Mononuclear cell (primary cell): ENCODE results near the gene MCTP2. TPM values are rescaled to one million over a fixed set of nuclear protein-coding genes. Genes with fewer than 3 reads are reported as not detected.

ENCODE experiments used
- H3K27me3 ChIP-seq: 2 replicates; pipeline ENCODE4 v1.6.0; 2011; ENCODE audit warnings: low read length, control low read depth; ENCODE audit not compliant: insufficient read depth
- H3K4me1 ChIP-seq: 2 replicates; pipeline ENCODE4 v1.5.1; 2011; ENCODE audit warnings: mild to moderate bottlenecking, low read length, control low read depth; ENCODE audit not compliant: insufficient read depth
- H3K4me3 ChIP-seq: 2 replicates; pipeline ENCODE4 v1.5.1; 2011; ENCODE audit warnings: mild to moderate bottlenecking, low read length, moderate library complexity
- H3K9me3 ChIP-seq: 2 replicates; pipeline ENCODE4 v1.5.1; 2011; ENCODE audit warnings: low read depth, mild to moderate bottlenecking, control low read depth, low read length
- total RNA-seq: library from RNA; depleted of rRNA; stranded (reverse); fragments of >200 nt; gene quantifications from one replicate; pipeline ENCODE4 v1.2.3, GENCODE V29; 2012

Gene MCTP2
- total RNA-seq, 1 donor, result 55.9 TPM

GRCh38 chr15:94387442-94387841 is 156.1 kb downstream of the MCTP2 start:
- Histone ChIP-seq H3K9me3 (no peaks in the 10 kb centered on the region), H3K27me3 (no peaks in the 10 kb centered on the region), H3K4me1 (peaks cover 22% of the 10 kb centered on the region), H3K4me3 (no peak overlapping the region)

GRCh38 chr15:94387849-94388441 is 156.6 kb downstream of the MCTP2 start:
- no peaks in the 10 kb centered on the region for H3K27me3 ChIP-seq
- H3K9me3 ChIP-seq, result no peaks in the 10 kb centered on the region
- peaks cover 22% of the 10 kb centered on the region for H3K4me1 ChIP-seq
- no peak overlapping the region for H3K4me3 ChIP-seq

- H3K4me1 ChIP-seq, result no peaks in the 10 kb centered on the region
Measured at GRCh38 chr15:94395640-94396039, 164.3 kb downstream of the MCTP2 start.

GRCh38 chr15:94397337-94397736 is 166.0 kb downstream of the MCTP2 start:
- Histone ChIP-seq H3K9me3 (no peaks in the 10 kb centered on the region), H3K4me3 (no peak overlapping the region), H3K4me1 (no peaks in the 10 kb centered on the region), H3K27me3 (no peaks in the 10 kb centered on the region)

More at GRCh38 chr15:94395640-94396039, 164.3 kb downstream of the MCTP2 start:
- Histone ChIP-seq H3K4me3 (no peak overlapping the region), H3K27me3 (no peaks in the 10 kb centered on the region), H3K9me3 (no peaks in the 10 kb centered on the region)

GRCh38 chr15:94398001-94398400 is 166.6 kb downstream of the MCTP2 start:
- no peaks in the 10 kb centered on the region for H3K27me3 ChIP-seq
- no peak overlapping the region for H3K4me3 ChIP-seq
- H3K9me3 ChIP-seq, result no peaks in the 10 kb centered on the region
- H3K4me1 ChIP-seq, result no peaks in the 10 kb centered on the region

GRCh38 chr15:94400526-94401298 is 169.4 kb downstream of the MCTP2 start:
- H3K4me3 ChIP-seq, result no peak overlapping the region
- no peaks in the 10 kb centered on the region for H3K9me3 ChIP-seq
- no peaks in the 10 kb centered on the region for H3K27me3 ChIP-seq
- H3K4me1 ChIP-seq, result no peaks in the 10 kb centered on the region

GRCh38 chr15:94403331-94403730 is 172.0 kb downstream of the MCTP2 start:
- Histone ChIP-seq H3K4me1 (no peaks in the 10 kb centered on the region), H3K27me3 (no peaks in the 10 kb centered on the region), H3K4me3 (no peak overlapping the region), H3K9me3 (no peaks in the 10 kb centered on the region)

GRCh38 chr15:94404733-94405283 is 173.4 kb downstream of the MCTP2 start:
- H3K4me1 ChIP-seq, result no peaks in the 10 kb centered on the region
- no peak overlapping the region for H3K4me3 ChIP-seq
- no peaks in the 10 kb centered on the region for H3K9me3 ChIP-seq
- H3K27me3 ChIP-seq, result no peaks in the 10 kb centered on the region

- Histone ChIP-seq H3K4me1 (no peaks in the 10 kb centered on the region), H3K4me3 (no peak overlapping the region), H3K9me3 (no peaks in the 10 kb centered on the region), H3K27me3 (no peaks in the 10 kb centered on the region)
Measured at GRCh38 chr15:94411285-94411684, 179.9 kb downstream of the MCTP2 start.

GRCh38 chr15:94411846-94412245 is 180.5 kb downstream of the MCTP2 start:
- H3K4me3 ChIP-seq, result no peak overlapping the region

GRCh38 chr15:94412979-94413746 is 181.8 kb downstream of the MCTP2 start:
- Histone ChIP-seq H3K4me3 (no peak overlapping the region), H3K27me3 (no peaks in the 10 kb centered on the region), H3K4me1 (no peaks in the 10 kb centered on the region), H3K9me3 (no peaks in the 10 kb centered on the region)

More at GRCh38 chr15:94411846-94412245, 180.5 kb downstream of the MCTP2 start:
- Histone ChIP-seq H3K27me3 (no peaks in the 10 kb centered on the region), H3K4me1 (no peaks in the 10 kb centered on the region), H3K9me3 (no peaks in the 10 kb centered on the region)

GRCh38 chr15:94414916-94415315 is 183.6 kb downstream of the MCTP2 start:
- no peak overlapping the region for H3K4me3 ChIP-seq
- H3K9me3 ChIP-seq, result no peaks in the 10 kb centered on the region
- no peaks in the 10 kb centered on the region for H3K4me1 ChIP-seq
- no peaks in the 10 kb centered on the region for H3K27me3 ChIP-seq

- Histone ChIP-seq H3K9me3 (no peaks in the 10 kb centered on the region), H3K4me3 (no peak overlapping the region), H3K27me3 (no peaks in the 10 kb centered on the region), H3K4me1 (no peaks in the 10 kb centered on the region)
Measured at GRCh38 chr15:94416267-94416666, 184.9 kb downstream of the MCTP2 start.

GRCh38 chr15:94416820-94417219 is 185.5 kb downstream of the MCTP2 start:
- Histone ChIP-seq H3K9me3 (no peaks in the 10 kb centered on the region), H3K27me3 (no peaks in the 10 kb centered on the region), H3K4me3 (no peak overlapping the region)

More at GRCh38 chr15:94416820-94417219, 185.5 kb downstream of the MCTP2 start:
- H3K4me1 ChIP-seq, result no peaks in the 10 kb centered on the region
